Natural killer cell treated with Interleukin-12 subunit alpha and Interleukin-12 subunit beta and Interleukin-15 and Interleukin-18, amount 100 ng/mL, for 72 hours (primary cell): Measurements from ENCODE around the gene SERPINB6. TPM values are rescaled to one million over a fixed set of nuclear protein-coding genes. Genes with fewer than 3 reads are reported as not detected.

Source experiments
- ATAC-seq, 2 donors: fragments of 150-1000 bp; cut with Tn5 transposase in 1 of 2; sonication (Bioruptor Pico), chemical (Tn5 transposase) in 1 of 2; 2 replicates each; pipeline ENCODE4 v1.10.0; 2021
- DNase-seq: peaks from one replicate; pipeline ENCODE4 v3.0.0; 2022; ENCODE audit warnings: low spot score
- H3K27ac Mint-ChIP-seq, 2 donors: 1 replicate in 1 of 2; 2 replicates in 1 of 2; pipeline ENCODE4 v1.8.0; 2022; ENCODE audit warnings: mixed read lengths in 2 of 2, mild to moderate bottlenecking in 1 of 2, moderate library complexity in 1 of 2
- H3K27me3 Mint-ChIP-seq, 2 donors: 1 replicate in 1 of 2; 2 replicates in 1 of 2; pipeline ENCODE4 v1.8.0; 2022; ENCODE audit warnings: mixed read lengths in 2 of 2
- H3K36me3 Mint-ChIP-seq: one replicate; pipeline ENCODE4 v1.8.0; 2022; ENCODE audit warnings: mixed read lengths
- H3K4me1 Mint-ChIP-seq, 2 donors: 1 replicate in 1 of 2; 2 replicates in 1 of 2; pipeline ENCODE4 v1.8.0; 2022; ENCODE audit warnings: low read depth in 2 of 2, mixed read lengths in 2 of 2, mild to moderate bottlenecking in 1 of 2
- H3K4me3 Mint-ChIP-seq: one replicate; pipeline ENCODE4 v1.8.0; 2022; ENCODE audit warnings: mixed read lengths
- H3K9me3 Mint-ChIP-seq: 2 replicates; pipeline ENCODE4 v1.8.0; 2022; ENCODE audit warnings: mixed read lengths
- total RNA-seq, 2 donors: library from RNA; stranded (reverse); gene quantifications; one replicate each; pipeline ENCODE4 v1.2.3, GENCODE V29; 2022

The SERPINB6 gene
- total RNA-seq, 2 donors from 2014 or later: 158 to 170 TPM

GRCh38 chr6:2921520-2922115 lies 49.7 kb downstream of the SERPINB6 start:
- Mint-ChIP-seq H3K27me3 (no peaks in the 10 kb centered on the region), H3K4me1 (peaks cover 30 to 32% of the 10 kb centered on the region in 2 donors), H3K36me3 (peaks cover 6% of the 10 kb centered on the region), H3K4me3 (no peak overlapping the region), H3K9me3 (peaks cover 3% of the 10 kb centered on the region), H3K27ac (peak overlapping the region in 1 of 2 donors; percentile 67)
- ATAC-seq (no peak), DNase-seq (no peak)

DNA sequence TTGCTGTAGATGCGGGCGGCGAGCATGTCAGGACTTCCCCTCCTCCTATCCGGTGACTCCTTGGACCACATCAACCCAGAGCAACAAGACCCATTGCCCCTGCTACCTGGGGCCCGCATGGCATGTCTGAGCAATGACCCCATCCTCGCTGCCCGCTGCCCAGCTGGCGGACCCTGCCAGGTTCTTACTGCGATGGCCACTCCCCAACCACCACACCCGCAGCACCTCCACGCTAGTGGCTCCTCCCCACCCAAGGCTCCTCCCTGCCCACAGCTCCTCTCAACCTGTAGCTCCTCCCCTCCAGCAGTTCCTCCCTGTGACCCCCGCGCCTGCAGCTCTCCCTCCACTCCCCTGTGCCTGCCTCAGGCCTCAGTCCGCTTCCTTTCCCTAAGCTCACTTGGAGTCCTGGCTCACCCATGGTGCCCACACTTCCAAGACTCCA lies 50.7 kb downstream of the SERPINB6 start:
- Mint-ChIP-seq H3K27ac (peak overlapping the region; percentile 26 to 95), H3K9me3 (peaks cover 3% of the 10 kb centered on the region), H3K4me1 (peaks cover 38 to 39% of the 10 kb centered on the region in 2 donors), H3K4me3 (no peak overlapping the region), H3K27me3 (no peaks in the 10 kb centered on the region), H3K36me3 (peaks cover 6% of the 10 kb centered on the region)
- ATAC-seq: no peak
- DNase-seq: no peak

DNA sequence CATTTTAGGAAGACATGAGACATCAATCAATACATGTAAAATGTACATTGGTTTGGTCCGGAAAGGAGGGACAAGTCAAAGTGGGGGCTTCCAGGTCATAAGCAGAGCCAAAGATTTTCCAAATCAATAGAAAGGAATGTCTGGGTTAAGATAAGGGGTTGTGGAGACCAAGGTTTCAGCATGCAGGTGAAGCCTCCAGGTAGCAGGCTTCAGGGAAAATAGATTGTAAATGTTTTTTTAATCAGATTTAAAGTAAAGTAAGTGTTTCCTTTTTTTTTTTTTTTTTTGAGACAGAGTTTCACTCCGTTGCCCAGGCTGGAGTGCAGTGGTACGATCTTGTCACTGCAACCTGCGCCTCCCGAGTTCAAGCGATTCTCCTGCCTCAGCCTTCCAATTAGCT lies 51.5 kb downstream of the SERPINB6 start:
- H3K36me3 Mint-ChIP-seq: peaks cover 6% of the 10 kb centered on the region
- peak overlapping the region; percentile 79 for H3K4me3 Mint-ChIP-seq
- H3K9me3 Mint-ChIP-seq: peaks cover 3% of the 10 kb centered on the region
- H3K4me1 Mint-ChIP-seq: peaks cover 38 to 39% of the 10 kb centered on the region in 2 donors
- H3K27me3 Mint-ChIP-seq: no peaks in the 10 kb centered on the region
- no peak for ATAC-seq
- H3K27ac Mint-ChIP-seq: peak overlapping the region; percentile 88 to 95
- DNase-seq: no peak

- no peaks in the 10 kb centered on the region for H3K27me3 Mint-ChIP-seq
- no peak for DNase-seq
- ATAC-seq: peak in 1 of 2 donors; percentile 56
- H3K4me3 Mint-ChIP-seq: peak overlapping the region; percentile 79
- peaks cover 37 to 39% of the 10 kb centered on the region in 2 donors for H3K4me1 Mint-ChIP-seq
- H3K9me3 Mint-ChIP-seq: peaks cover 3% of the 10 kb centered on the region
- peaks cover 6% of the 10 kb centered on the region for H3K36me3 Mint-ChIP-seq
- H3K27ac Mint-ChIP-seq: peak overlapping the region; percentile 88 to 95
These were observed 52.0 kb downstream of the SERPINB6 start for GRCh38 chr6:2919401-2919800.

DNA sequence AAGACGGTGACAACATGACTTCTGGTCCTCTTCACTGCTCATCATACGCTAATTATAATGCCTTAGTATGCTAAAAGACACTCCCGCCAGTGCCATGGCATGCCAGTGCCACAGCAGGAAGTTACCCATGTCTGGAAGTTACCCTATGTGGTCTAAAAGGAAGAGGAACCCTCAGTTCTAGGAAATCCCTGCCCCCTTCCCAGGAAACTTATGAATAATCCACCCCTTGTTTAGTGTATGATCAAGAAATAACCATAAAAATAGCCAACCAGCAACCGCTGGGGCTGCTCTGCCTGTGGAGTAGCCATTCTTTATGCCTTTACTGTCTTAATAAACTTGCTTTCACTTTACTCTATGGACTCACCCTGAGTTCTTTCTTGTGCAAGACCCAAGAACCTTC lies 52.4 kb downstream of the SERPINB6 start:
- H3K4me3 Mint-ChIP-seq: peak overlapping the region; percentile 79
- H3K36me3 Mint-ChIP-seq: peaks cover 6% of the 10 kb centered on the region
- H3K27me3 Mint-ChIP-seq: no peaks in the 10 kb centered on the region
- H3K9me3 Mint-ChIP-seq: peaks cover 3% of the 10 kb centered on the region
- ATAC-seq (peak; percentile 65 to 82), DNase-seq (peak; percentile 71)
- H3K27ac Mint-ChIP-seq: peak overlapping the region; percentile 88 to 95
- peaks cover 40% of the 10 kb centered on the region in 2 donors for H3K4me1 Mint-ChIP-seq

- no peaks in the 10 kb centered on the region for H3K27me3 Mint-ChIP-seq
- no peak for ATAC-seq
- H3K36me3 Mint-ChIP-seq: peaks cover 6% of the 10 kb centered on the region
- H3K4me3 Mint-ChIP-seq: no peak overlapping the region
- peak overlapping the region; percentile 88 to 95 for H3K27ac Mint-ChIP-seq
- peaks cover 3% of the 10 kb centered on the region for H3K9me3 Mint-ChIP-seq
- H3K4me1 Mint-ChIP-seq: peaks cover 43 to 45% of the 10 kb centered on the region in 2 donors
- DNase-seq: no peak
These were observed 53.4 kb downstream of the SERPINB6 start for GRCh38 chr6:2917801-2918445.

DNA sequence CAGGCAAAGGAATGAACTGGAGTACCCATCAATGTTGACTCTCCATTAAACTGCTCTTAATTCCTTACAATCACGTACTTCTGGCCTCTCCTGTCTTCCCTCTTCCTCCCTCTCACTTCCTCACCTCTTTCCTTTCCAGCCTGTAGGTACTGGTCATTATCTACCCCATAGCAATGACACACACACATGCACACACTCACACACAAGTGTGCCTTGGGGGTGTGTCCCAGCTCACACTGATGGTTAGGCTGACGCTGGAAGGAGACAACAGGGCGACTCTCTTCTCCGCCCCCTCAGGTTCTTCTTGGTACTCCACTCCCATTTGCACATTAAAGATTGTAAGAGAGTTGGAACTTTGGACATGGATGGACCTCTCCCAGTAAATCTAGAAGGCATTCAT lies 54.3 kb downstream of the SERPINB6 start:
- H3K9me3 Mint-ChIP-seq: peaks cover 3% of the 10 kb centered on the region
- ATAC-seq (no peak), DNase-seq (no peak)

DNA sequence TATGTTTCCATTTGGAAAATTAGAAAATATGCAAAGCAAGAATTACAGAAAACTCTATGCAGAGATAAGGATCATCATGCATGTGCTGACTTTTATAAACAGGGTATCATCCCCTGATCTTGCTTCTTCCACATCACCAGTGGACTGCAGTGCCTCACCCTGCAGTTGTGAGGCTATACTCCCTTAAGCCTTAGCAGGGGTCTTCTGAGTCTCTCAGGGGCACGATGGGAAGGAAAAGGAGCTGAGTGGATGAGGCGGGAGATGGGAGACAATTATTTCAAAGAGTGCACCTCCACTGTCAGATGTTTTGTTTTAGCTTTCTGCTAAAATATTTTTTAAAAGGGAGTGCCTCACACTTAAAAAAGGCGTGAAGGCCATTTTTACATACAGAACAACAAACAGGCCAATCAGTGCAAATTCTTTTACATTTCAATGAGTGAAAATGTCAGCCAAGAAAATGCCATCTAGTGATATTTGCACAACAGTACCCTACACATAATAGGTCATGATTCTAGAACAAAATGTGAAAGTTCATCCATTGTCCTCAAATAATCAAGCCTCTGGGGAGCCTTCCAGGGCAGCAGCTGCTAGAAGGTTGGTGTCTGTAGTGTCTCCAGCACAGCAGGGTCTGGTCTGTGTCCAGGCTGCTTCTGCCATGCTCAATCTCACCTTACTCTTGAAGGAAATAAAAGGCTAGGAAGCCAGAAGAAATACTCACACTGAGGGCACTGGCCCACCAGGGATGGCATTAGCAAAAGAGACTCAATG lies 55.0 kb downstream of the SERPINB6 start:
- no peak for DNase-seq
- H3K4me3 Mint-ChIP-seq: no peak overlapping the region
- H3K4me1 Mint-ChIP-seq: peaks cover 43 to 48% of the 10 kb centered on the region in 2 donors
- no peak for ATAC-seq
- peaks cover 6% of the 10 kb centered on the region for H3K36me3 Mint-ChIP-seq
- no peaks in the 10 kb centered on the region for H3K27me3 Mint-ChIP-seq
- peak overlapping the region; percentile 16 to 95 for H3K27ac Mint-ChIP-seq
- peaks cover 3% of the 10 kb centered on the region for H3K9me3 Mint-ChIP-seq

More for the DNA sequence above, 54.3 kb downstream of the SERPINB6 start:
- H3K36me3 Mint-ChIP-seq: peaks cover 6% of the 10 kb centered on the region
- no peaks in the 10 kb centered on the region for H3K27me3 Mint-ChIP-seq
- H3K4me1 Mint-ChIP-seq: peaks cover 43 to 45% of the 10 kb centered on the region in 2 donors
- H3K27ac Mint-ChIP-seq: peak overlapping the region in 1 of 2 donors; percentile 95
- no peak overlapping the region for H3K4me3 Mint-ChIP-seq

GRCh38 chr6:2915150-2915549 lies 56.2 kb downstream of the SERPINB6 start:
- Mint-ChIP-seq H3K36me3 (peaks cover 6% of the 10 kb centered on the region), H3K27me3 (no peaks in the 10 kb centered on the region), H3K9me3 (peaks cover 3% of the 10 kb centered on the region), H3K27ac (peak overlapping the region in 1 of 2 donors; percentile 66), H3K4me1 (peaks cover 50 to 58% of the 10 kb centered on the region in 2 donors), H3K4me3 (no peak overlapping the region)
- DNase-seq: no peak
- no peak for ATAC-seq

- ATAC-seq (peak; percentile 55 to 68), DNase-seq (no peak)
- peak overlapping the region; percentile 66 to 76 for H3K27ac Mint-ChIP-seq
- peaks cover 1% of the 10 kb centered on the region for H3K9me3 Mint-ChIP-seq
- H3K4me3 Mint-ChIP-seq: no peak overlapping the region
- H3K4me1 Mint-ChIP-seq: peaks cover 50 to 59% of the 10 kb centered on the region in 2 donors
- no peaks in the 10 kb centered on the region for H3K27me3 Mint-ChIP-seq
- H3K36me3 Mint-ChIP-seq: peaks cover 3% of the 10 kb centered on the region
These were observed 57.1 kb downstream of the SERPINB6 start for GRCh38 chr6:2914318-2914660.

DNA sequence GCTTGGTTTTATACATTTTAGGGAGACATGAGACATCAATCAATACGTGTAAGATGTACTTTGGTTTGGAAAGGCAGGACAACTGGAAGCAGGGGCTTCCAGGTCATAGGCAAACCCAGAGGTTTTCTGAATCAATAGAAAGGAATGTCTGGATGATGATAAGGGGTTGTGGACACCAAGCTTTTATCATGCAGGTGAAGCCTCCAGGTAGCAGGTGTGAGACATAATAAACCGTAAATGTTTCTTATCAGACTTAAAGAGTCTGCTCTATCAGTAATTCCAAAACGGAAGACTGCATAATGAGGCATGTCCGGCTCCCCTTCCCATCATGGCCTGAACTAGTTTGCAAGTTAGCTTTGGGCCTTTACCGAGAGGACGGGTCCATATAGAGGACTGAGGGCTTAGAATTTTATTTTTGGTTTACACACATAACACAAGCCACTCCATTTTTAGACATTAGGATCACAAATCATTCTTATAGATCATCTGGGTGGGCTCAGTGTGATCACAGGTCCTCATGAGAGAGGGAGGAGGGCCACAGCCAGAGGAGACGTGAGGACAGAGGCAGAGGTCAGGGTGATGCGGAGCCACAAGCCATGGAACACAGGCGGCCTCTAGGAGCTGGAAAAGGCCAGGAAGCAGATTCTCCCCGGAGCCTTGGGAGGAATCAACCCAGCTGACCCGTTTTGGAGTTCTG lies 57.6 kb downstream of the SERPINB6 start:
- DNase-seq (no peak), ATAC-seq (no peak)
- Mint-ChIP-seq H3K27me3 (no peaks in the 10 kb centered on the region), H3K9me3 (no peaks in the 10 kb centered on the region), H3K4me1 (peaks cover 50 to 58% of the 10 kb centered on the region in 2 donors), H3K4me3 (no peak overlapping the region), H3K27ac (peak overlapping the region; percentile 66 to 76), H3K36me3 (no peaks in the 10 kb centered on the region)

DNA sequence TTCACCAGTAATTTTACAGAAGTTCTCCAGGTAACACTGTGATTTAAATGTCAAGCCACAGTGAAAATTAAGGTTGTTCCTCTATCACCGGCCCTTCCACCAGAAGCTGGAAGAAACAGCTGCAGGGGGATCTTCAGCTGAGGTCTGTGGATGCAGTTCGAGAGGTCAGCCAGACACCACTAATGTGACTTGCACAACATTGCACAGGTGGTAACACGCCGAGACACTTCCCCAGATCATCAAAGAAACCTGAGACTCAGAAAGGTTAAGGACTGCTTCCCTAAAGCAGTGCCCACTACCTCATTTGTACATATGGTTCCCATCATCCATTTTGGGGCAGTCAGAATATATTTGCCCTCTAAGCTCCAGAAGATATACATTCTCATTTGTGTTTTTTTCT lies 60.2 kb downstream of the SERPINB6 start:
- H3K27ac Mint-ChIP-seq: peak overlapping the region; percentile 38 to 77
- DNase-seq (no peak), ATAC-seq (no peak)
- H3K4me1 Mint-ChIP-seq: peaks cover 44 to 52% of the 10 kb centered on the region in 2 donors
- H3K36me3 Mint-ChIP-seq: peaks cover 6% of the 10 kb centered on the region
- peaks cover 3% of the 10 kb centered on the region for H3K9me3 Mint-ChIP-seq
- H3K27me3 Mint-ChIP-seq: no peaks in the 10 kb centered on the region
- H3K4me3 Mint-ChIP-seq: no peak overlapping the region

- Mint-ChIP-seq H3K27ac (peak overlapping the region; percentile 68 to 90), H3K4me3 (peak overlapping the region; percentile 63), H3K27me3 (no peaks in the 10 kb centered on the region), H3K36me3 (peaks cover 6% of the 10 kb centered on the region), H3K9me3 (peaks cover 3% of the 10 kb centered on the region), H3K4me1 (peaks cover 40 to 48% of the 10 kb centered on the region in 2 donors)
- DNase-seq: peak; percentile 76
- peak; percentile 96 to 98 for ATAC-seq
These were observed 61.6 kb downstream of the SERPINB6 start for GRCh38 chr6:2909718-2910117.
